Measurements from ENCODE around the gene OR8A1.

- TF ChIP-seq POLR2A (IDR thresholded peaks at IDR 0.05; ENCODE audit: low read length) (no peak), GATA1 (IDR thresholded peaks at IDR 0.05; ENCODE audit: low read depth, low read length) (no peak)
These were observed 42.2 kb downstream of the OR8A1 start for GRCh38 chr11:124612045-124612444.

All from erythroblast (primary cell).